Fibroblast of the aortic adventitia (primary cell): ENCODE data around the gene LGI1. TPM values are rescaled to one million over a fixed set of nuclear protein-coding genes. Genes with fewer than 3 reads are reported as not detected.

Experiments used
- DNase-seq: peaks from one replicate; pipeline ENCODE4 v3.0.0-alpha.2; 2010; ENCODE audit warnings: low read depth
- H3K4me3 ChIP-seq: 2 replicates; pipeline ENCODE4 v1.5.1; 2011; ENCODE audit warnings: low read depth, mild to moderate bottlenecking, control low read depth, low read length, moderate library complexity
- total RNA-seq: library from RNA; depleted of rRNA; stranded (reverse); fragments of >200 nt; gene quantifications from 2 replicates; pipeline ENCODE4 v1.2.3, GENCODE V29; 2012; ENCODE audit warnings: low replicate concordance
- TF ChIP-seq, protein P1 (sequence below): IDR thresholded peaks from 2 replicates; pipeline ENCODE4 v1.5.1; 2011; ENCODE audit warnings: mild to moderate bottlenecking, low read length, control low read depth, inconsistent platforms; ENCODE audit not compliant: insufficient read depth

LGI1 gene
- total RNA-seq, 1 donor = 0.18 TPM

DNA sequence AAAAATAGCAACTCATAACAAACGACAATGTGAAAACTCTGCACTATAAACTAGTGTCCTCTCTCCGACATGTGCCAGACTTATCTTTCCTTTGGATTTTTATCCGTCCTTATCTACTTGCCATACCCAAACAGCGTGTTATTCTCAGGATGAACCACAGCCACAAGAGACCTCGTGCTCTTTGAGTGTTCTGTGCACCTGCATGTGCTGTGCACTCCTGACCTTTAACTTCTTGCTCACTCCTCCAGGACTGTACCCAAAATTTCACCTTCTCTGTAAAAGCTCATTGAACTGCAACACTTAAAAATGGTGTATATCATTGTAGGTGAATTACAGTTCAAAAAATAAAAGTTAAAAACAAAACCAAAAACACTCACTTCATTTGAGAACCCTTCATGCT is 78.0 kb downstream of the LGI1 start:
- DNase-seq = no peak
- TF ChIP-seq, protein P1, sequence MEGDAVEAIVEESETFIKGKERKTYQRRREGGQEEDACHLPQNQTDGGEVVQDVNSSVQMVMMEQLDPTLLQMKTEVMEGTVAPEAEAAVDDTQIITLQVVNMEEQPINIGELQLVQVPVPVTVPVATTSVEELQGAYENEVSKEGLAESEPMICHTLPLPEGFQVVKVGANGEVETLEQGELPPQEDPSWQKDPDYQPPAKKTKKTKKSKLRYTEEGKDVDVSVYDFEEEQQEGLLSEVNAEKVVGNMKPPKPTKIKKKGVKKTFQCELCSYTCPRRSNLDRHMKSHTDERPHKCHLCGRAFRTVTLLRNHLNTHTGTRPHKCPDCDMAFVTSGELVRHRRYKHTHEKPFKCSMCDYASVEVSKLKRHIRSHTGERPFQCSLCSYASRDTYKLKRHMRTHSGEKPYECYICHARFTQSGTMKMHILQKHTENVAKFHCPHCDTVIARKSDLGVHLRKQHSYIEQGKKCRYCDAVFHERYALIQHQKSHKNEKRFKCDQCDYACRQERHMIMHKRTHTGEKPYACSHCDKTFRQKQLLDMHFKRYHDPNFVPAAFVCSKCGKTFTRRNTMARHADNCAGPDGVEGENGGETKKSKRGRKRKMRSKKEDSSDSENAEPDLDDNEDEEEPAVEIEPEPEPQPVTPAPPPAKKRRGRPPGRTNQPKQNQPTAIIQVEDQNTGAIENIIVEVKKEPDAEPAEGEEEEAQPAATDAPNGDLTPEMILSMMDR = no peak
- no peak overlapping the region for H3K4me3 ChIP-seq

DNA sequence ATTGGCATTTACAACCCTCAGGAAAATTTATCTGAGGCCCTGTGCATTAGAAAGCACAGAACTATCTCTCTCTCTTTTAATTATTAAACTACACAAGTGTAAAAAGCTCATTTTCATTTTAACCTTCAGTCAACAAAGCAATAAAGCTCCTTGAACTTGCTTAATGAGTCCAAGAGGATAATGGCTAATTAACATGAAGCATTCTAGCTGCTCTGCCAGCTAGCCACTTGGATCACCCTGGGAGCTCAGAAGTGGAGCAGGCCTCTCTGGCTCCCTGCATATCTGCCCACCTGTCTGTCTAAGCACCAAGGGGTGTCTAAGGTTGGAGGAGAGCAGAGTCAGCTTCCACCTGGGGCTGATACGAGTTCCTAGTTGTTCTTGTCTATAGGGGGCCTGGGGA is 80.1 kb downstream of the LGI1 start:
- no peak for DNase-seq
- H3K4me3 ChIP-seq = no peak overlapping the region
- TF ChIP-seq, protein P1 = no peak

DNA sequence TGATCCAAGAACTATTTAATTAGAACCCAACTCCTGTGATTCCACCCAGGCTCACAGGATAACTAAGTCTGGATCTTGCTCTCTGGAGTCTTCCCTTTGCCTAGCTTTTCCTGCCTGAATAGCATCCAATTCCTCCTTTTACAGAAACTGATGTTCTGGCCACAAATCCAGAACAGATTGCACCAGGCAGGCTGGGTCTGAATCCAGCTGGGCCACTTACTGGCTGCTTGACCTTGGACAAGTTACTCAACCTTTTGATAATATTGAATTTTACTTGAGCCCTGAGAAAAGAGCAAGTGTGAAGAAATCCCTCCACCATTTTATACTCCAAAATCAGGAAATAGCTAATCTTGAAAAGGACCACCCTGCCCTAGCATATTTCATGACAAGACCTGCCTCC is 80.5 kb downstream of the LGI1 start:
- H3K4me3 ChIP-seq = no peak overlapping the region
- TF ChIP-seq, protein P1 = no peak
- no peak for DNase-seq

DNA sequence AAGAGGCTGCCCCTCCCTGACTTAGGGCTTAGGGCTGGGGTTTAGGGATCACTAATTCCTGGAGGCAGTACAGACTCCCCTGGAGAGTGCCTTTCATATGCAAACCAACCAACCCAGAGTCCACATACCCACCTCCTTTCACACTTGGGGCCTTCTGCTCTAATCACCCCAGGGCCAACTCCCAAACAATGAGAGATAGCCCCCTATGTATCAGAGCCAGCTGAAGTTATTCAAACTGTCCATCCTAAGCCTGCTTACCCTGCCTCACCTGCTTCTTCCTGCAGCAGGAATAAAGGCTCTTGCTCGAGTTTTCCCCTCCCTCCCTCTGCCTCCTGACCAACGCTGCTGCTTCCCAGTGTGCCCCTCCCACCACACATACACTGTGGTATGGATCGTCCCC is 84.2 kb downstream of the LGI1 start:
- DNase-seq = no peak
- TF ChIP-seq, protein P1 = no peak

DNA sequence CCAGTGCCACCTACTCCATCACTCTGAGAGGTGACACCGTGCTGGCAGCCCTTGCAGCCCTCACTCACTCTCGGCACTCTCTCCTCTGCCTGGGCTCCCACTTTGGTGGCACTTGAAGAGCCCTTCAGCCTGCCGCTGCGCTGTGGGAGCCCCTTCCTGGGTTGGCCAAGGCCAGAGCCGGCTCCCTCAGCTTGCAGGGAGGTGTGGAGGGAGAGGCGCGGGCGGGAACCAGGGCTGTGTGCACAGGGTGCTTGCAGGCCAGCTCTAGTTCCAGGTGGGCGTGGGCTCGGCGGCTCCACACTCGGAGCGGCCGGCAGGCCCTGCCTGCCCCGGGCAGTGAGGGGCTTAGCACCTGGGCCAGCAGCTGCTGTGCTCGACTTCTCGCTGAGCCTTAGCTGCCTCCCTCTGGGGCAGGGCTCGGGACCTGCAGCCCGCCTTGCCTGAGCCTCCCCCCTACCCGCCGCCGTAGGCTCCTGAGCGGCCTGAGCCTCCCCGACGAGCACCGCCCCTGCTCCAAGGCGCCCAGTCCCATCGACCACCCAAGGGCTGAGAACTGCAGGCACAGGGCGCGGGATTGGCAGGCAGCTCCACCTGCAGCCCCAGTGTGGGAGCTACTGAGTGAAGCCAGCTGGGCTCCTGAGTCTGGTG is 87.4 kb downstream of the LGI1 start:
- TF ChIP-seq, protein P1 = no peak
- no peak for DNase-seq
- no peak overlapping the region for H3K4me3 ChIP-seq

More for the DNA sequence above, 84.2 kb downstream of the LGI1 start:
- H3K4me3 ChIP-seq = no peak overlapping the region

Other genes with a start within 250 kb of the LGI1 start
- not detected in 2 replicates for gene FFAR4, start 191.3 kb upstream of the LGI1 start, total RNA-seq
- gene RBP4, start 156.7 kb upstream of the LGI1 start, total RNA-seq = 1.9 and 2.5 TPM in 2 replicates
- not detected in 2 replicates for gene PDE6C, start 145.4 kb upstream of the LGI1 start, total RNA-seq
- 9.6 and 11.3 TPM in 2 replicates for gene FRA10AC1, start 55.3 kb upstream of the LGI1 start, total RNA-seq
- gene SLC35G1, start 136.0 kb downstream of the LGI1 start, total RNA-seq = 3.8 and 6.2 TPM in 2 replicates
- gene PLCE1, start 236.0 kb downstream of the LGI1 start, total RNA-seq = 4.2 and 8.9 TPM in 2 replicates